Thymus (tissue), 2 donors: ENCODE data around the gene SYNRG. TPM values are rescaled to one million over a fixed set of nuclear protein-coding genes. Genes with fewer than 3 reads are reported as not detected.

Source experiments
- polyA plus RNA-seq: library from polyadenylated mRNA; stranded (reverse); fragments of 200-250 nt; gene quantifications from one replicate; pipeline ENCODE4 v1.2.3, GENCODE V29; 2013
- total RNA-seq: library from RNA; stranded (reverse); fragments of 120-200 nt; gene quantifications from one replicate; pipeline ENCODE4 v1.2.4, GENCODE V29; 2013
- donor health status: healthy.

Gene SYNRG
- total and polyA plus RNA-seq, 2 donors, result 17.8 to 20.2 TPM

Other genes starting within 250 kb of the SYNRG start
- gene C17orf78, start 233.4 kb downstream of the SYNRG start, total RNA-seq, result not detected
- gene C17orf78, start 233.4 kb downstream of the SYNRG start, polyA plus RNA-seq, result not detected
- gene ACACA, start 202.6 kb downstream of the SYNRG start, total RNA-seq, result 12.9 TPM
- 8.7 TPM for gene ACACA, start 202.6 kb downstream of the SYNRG start, polyA plus RNA-seq
- 18.8 TPM for gene TADA2A, start 202.5 kb downstream of the SYNRG start, total RNA-seq
- 14.8 TPM for gene TADA2A, start 202.5 kb downstream of the SYNRG start, polyA plus RNA-seq
- 16.2 TPM for gene DUSP14, start 119.5 kb downstream of the SYNRG start, total RNA-seq
- 18.4 TPM for gene DUSP14, start 119.5 kb downstream of the SYNRG start, polyA plus RNA-seq
- gene DDX52, start 34.0 kb upstream of the SYNRG start, total RNA-seq, result 17.4 TPM
- 17.2 TPM for gene DDX52, start 34.0 kb upstream of the SYNRG start, polyA plus RNA-seq
- 0.05 TPM for gene HNF1B, start 135.6 kb upstream of the SYNRG start, total RNA-seq
- 0.30 TPM for gene HNF1B, start 135.6 kb upstream of the SYNRG start, polyA plus RNA-seq